MG63 (cell line): Measurements from ENCODE around the gene SLC2A14. TPM values are rescaled to one million over a fixed set of nuclear protein-coding genes. Genes with fewer than 3 reads are reported as not detected.
"Not testable (repeated sequence)": the region's sequence is repeated elsewhere in the genome, so short reads cannot be mapped to it uniquely, and the experiment has no call there.

Experiments
- DNase-seq: peaks from one replicate; pipeline ENCODE4 v3.0.0-alpha.2; 2020
- H3K27me3 ChIP-seq: fragments of 250-450 bp; sonication (Bioruptor Pico); 2 replicates; pipeline ENCODE4 v1.5.1; 2020; ENCODE audit warnings: mild to moderate bottlenecking, moderate library complexity
- H3K36me3 ChIP-seq: fragments of 250-450 bp; sonication (Bioruptor Pico); 2 replicates; pipeline ENCODE4 v1.5.1; 2020; ENCODE audit warnings: mild to moderate bottlenecking, moderate library complexity
- H3K4me3 ChIP-seq: fragments of 250-450 bp; sonication (Bioruptor Pico); 2 replicates; pipeline ENCODE4 v1.5.1; 2020; ENCODE audit warnings: mild to moderate bottlenecking, moderate library complexity
- H3K9me3 ChIP-seq: fragments of 250-450 bp; sonication (Bioruptor Pico); 2 replicates; pipeline ENCODE4 v1.5.1; 2020; ENCODE audit warnings: mild to moderate bottlenecking, moderate library complexity
- total RNA-seq: library from RNA; depleted of rRNA; stranded (reverse); fragments of >200 nt; shearing (Covaris generic); gene quantifications from 2 replicates; pipeline ENCODE4 v1.2.3, GENCODE V29; 2014; ENCODE audit warnings: low replicate concordance

SLC2A14 gene
- total RNA-seq, 1 experiment from 2014 or later = not detected

- not testable (repeated sequence) for H3K9me3 ChIP-seq, DNase-seq, H3K36me3 ChIP-seq, H3K4me3 ChIP-seq, H3K27me3 ChIP-seq
Observed at GRCh38 chr12:7881736-7882120, 9.0 kb upstream of the SLC2A14 start.

GRCh38 chr12:7880952-7881735, 8.4 kb upstream of the SLC2A14 start:
- H3K9me3 ChIP-seq, H3K4me3 ChIP-seq, H3K36me3 ChIP-seq, DNase-seq, H3K27me3 ChIP-seq: not testable (repeated sequence)

- no peak for DNase-seq
- Histone ChIP-seq H3K9me3 (no peaks in the 10 kb centered on the region), H3K27me3 (no peaks in the 10 kb centered on the region), H3K4me3 (no peak overlapping the region), H3K36me3 (no peaks in the 10 kb centered on the region)
Observed at GRCh38 chr12:7879246-7879645, 6.5 kb upstream of the SLC2A14 start.

- H3K36me3 ChIP-seq = no peaks in the 10 kb centered on the region
- no peak for DNase-seq
- no peak overlapping the region for H3K4me3 ChIP-seq
- H3K27me3 ChIP-seq = no peaks in the 10 kb centered on the region
- H3K9me3 ChIP-seq = no peaks in the 10 kb centered on the region
Observed at GRCh38 chr12:7877420-7877819, 4.7 kb upstream of the SLC2A14 start.

GRCh38 chr12:7870335-7870734, 2.4 kb downstream of the SLC2A14 start:
- no peaks in the 10 kb centered on the region for H3K9me3 ChIP-seq
- no peaks in the 10 kb centered on the region for H3K27me3 ChIP-seq
- DNase-seq = no peak
- H3K4me3 ChIP-seq = no peak overlapping the region
- no peaks in the 10 kb centered on the region for H3K36me3 ChIP-seq

- H3K4me3 ChIP-seq = no peak overlapping the region
- H3K36me3 ChIP-seq = no peaks in the 10 kb centered on the region
- H3K9me3 ChIP-seq = no peaks in the 10 kb centered on the region
- no peaks in the 10 kb centered on the region for H3K27me3 ChIP-seq
- DNase-seq = no peak
Observed at GRCh38 chr12:7869137-7869536, 3.6 kb downstream of the SLC2A14 start.

GRCh38 chr12:7868391-7868790, 4.3 kb downstream of the SLC2A14 start:
- H3K9me3 ChIP-seq = no peaks in the 10 kb centered on the region
- no peaks in the 10 kb centered on the region for H3K36me3 ChIP-seq
- H3K4me3 ChIP-seq = no peak overlapping the region
- no peaks in the 10 kb centered on the region for H3K27me3 ChIP-seq
- no peak for DNase-seq

GRCh38 chr12:7864601-7865150, 8.0 kb downstream of the SLC2A14 start:
- no peaks in the 10 kb centered on the region for H3K36me3 ChIP-seq
- no peaks in the 10 kb centered on the region for H3K9me3 ChIP-seq
- DNase-seq = no peak
- H3K27me3 ChIP-seq = no peaks in the 10 kb centered on the region
- no peak overlapping the region for H3K4me3 ChIP-seq

GRCh38 chr12:7862814-7863348, 9.8 kb downstream of the SLC2A14 start:
- not testable (repeated sequence) for H3K27me3 ChIP-seq, H3K9me3 ChIP-seq, H3K36me3 ChIP-seq, H3K4me3 ChIP-seq, DNase-seq

- not testable (repeated sequence) for DNase-seq, H3K9me3 ChIP-seq, H3K27me3 ChIP-seq, H3K36me3 ChIP-seq, H3K4me3 ChIP-seq
Observed at GRCh38 chr12:7862301-7862700, 10.4 kb downstream of the SLC2A14 start.

- H3K9me3 ChIP-seq = no peaks in the 10 kb centered on the region
- no peaks in the 10 kb centered on the region for H3K27me3 ChIP-seq
- no peaks in the 10 kb centered on the region for H3K36me3 ChIP-seq
- H3K4me3 ChIP-seq = no peak overlapping the region
- DNase-seq = no peak
Observed at GRCh38 chr12:7859552-7859951, 13.2 kb downstream of the SLC2A14 start.

GRCh38 chr12:7857971-7858370, 14.7 kb downstream of the SLC2A14 start:
- Histone ChIP-seq H3K27me3 (peaks cover under 1% of the 10 kb centered on the region; the same call in 1 of the 2 replicates), H3K9me3 (no peaks in the 10 kb centered on the region), H3K4me3 (no peak overlapping the region), H3K36me3 (no peaks in the 10 kb centered on the region)
- DNase-seq = no peak

- Histone ChIP-seq H3K36me3 (no peaks in the 10 kb centered on the region), H3K4me3 (no peak overlapping the region), H3K9me3 (no peaks in the 10 kb centered on the region), H3K27me3 (peaks cover 8% of the 10 kb centered on the region)
- no peak for DNase-seq
Observed at GRCh38 chr12:7856516-7856915, 16.2 kb downstream of the SLC2A14 start.

GRCh38 chr12:7853557-7853956, 19.2 kb downstream of the SLC2A14 start:
- Histone ChIP-seq H3K9me3 (no peaks in the 10 kb centered on the region), H3K36me3 (no peaks in the 10 kb centered on the region), H3K4me3 (no peak overlapping the region), H3K27me3 (peaks cover 11% of the 10 kb centered on the region)
- no peak for DNase-seq

GRCh38 chr12:7851622-7852081, 21.1 kb downstream of the SLC2A14 start:
- not testable (repeated sequence) for H3K9me3 ChIP-seq, H3K36me3 ChIP-seq, DNase-seq, H3K4me3 ChIP-seq
- peaks cover 11% of the 10 kb centered on the region for H3K27me3 ChIP-seq

GRCh38 chr12:7850099-7850498, 22.6 kb downstream of the SLC2A14 start:
- H3K36me3 ChIP-seq, H3K9me3 ChIP-seq, H3K4me3 ChIP-seq, DNase-seq: not testable (repeated sequence)
- H3K27me3 ChIP-seq = peaks cover 11% of the 10 kb centered on the region

GRCh38 chr12:7848098-7848422, 24.7 kb downstream of the SLC2A14 start:
- DNase-seq, H3K9me3 ChIP-seq, H3K36me3 ChIP-seq, H3K4me3 ChIP-seq: not testable (repeated sequence)
- H3K27me3 ChIP-seq = peaks cover 11% of the 10 kb centered on the region
